ENCODE results near the gene OR10AD1.

DNA sequence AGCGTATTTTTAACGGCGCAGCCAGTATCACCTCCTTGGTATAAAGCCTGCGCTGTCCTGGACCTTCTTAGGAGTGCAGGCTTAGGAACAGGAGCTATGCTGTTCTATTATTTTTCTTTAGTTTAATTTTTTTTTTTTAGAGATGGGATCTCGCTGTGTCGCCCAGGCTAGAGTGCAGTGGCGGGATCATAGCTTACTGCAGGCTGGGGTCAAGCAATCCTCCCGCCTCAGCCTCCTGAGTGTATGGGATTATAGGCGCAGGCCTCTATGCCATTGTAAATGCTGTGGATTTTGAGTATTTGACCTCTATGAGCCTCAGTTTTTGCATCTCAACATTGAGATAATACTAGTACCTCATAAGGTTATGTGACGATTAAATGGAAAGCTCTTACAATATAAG lies 4.1 kb downstream of the OR10AD1 start:
- TF ChIP-seq POLR2A (IDR thresholded peaks at IDR 0.05): no peak
- TF ChIP-seq, protein P1, sequence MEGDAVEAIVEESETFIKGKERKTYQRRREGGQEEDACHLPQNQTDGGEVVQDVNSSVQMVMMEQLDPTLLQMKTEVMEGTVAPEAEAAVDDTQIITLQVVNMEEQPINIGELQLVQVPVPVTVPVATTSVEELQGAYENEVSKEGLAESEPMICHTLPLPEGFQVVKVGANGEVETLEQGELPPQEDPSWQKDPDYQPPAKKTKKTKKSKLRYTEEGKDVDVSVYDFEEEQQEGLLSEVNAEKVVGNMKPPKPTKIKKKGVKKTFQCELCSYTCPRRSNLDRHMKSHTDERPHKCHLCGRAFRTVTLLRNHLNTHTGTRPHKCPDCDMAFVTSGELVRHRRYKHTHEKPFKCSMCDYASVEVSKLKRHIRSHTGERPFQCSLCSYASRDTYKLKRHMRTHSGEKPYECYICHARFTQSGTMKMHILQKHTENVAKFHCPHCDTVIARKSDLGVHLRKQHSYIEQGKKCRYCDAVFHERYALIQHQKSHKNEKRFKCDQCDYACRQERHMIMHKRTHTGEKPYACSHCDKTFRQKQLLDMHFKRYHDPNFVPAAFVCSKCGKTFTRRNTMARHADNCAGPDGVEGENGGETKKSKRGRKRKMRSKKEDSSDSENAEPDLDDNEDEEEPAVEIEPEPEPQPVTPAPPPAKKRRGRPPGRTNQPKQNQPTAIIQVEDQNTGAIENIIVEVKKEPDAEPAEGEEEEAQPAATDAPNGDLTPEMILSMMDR (IDR thresholded peaks at IDR 0.05 in 4 of 5, conservative IDR thresholded peaks at IDR 0.05 in 1 of 5): no peak
